Measurements from ENCODE around the gene GPR82. TPM values are rescaled to one million over a fixed set of nuclear protein-coding genes. Genes with fewer than 3 reads are reported as not detected.
"Not testable (repeated sequence)": the region's sequence is repeated elsewhere in the genome, so short reads cannot be mapped to it uniquely, and the experiment has no call there.

GPR82 gene
- total RNA-seq, 1 experiment from 2014 or later = not detected

DNA sequence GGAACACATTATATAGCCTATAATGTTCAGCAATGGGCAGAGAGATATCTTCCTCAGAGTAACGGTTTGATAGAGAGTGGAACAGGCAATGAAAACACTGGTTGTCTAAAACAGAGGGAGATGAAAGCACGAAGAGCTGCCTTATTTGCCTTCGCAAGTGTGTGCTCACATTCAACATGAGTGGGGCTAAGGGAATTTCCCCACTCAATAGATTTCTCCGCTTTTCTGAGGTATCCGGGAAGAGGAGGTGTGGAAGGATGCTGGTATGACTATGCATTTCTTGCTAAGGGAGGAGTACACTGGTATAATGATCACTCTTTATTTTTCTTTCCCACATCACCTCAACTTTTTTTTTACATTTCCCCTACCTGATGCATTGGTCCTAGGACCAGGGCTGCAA lies 7.8 kb upstream of the GPR82 start:
- in situ Hi-C loops (cut with HindIII; ENCODE audit: low pct_unique_long_range_greater_than_20kb, low sequenced_read_pairs) = no loop called here
- no peak for DNase-seq (ENCODE audit: low read depth, low spot score)

DNA sequence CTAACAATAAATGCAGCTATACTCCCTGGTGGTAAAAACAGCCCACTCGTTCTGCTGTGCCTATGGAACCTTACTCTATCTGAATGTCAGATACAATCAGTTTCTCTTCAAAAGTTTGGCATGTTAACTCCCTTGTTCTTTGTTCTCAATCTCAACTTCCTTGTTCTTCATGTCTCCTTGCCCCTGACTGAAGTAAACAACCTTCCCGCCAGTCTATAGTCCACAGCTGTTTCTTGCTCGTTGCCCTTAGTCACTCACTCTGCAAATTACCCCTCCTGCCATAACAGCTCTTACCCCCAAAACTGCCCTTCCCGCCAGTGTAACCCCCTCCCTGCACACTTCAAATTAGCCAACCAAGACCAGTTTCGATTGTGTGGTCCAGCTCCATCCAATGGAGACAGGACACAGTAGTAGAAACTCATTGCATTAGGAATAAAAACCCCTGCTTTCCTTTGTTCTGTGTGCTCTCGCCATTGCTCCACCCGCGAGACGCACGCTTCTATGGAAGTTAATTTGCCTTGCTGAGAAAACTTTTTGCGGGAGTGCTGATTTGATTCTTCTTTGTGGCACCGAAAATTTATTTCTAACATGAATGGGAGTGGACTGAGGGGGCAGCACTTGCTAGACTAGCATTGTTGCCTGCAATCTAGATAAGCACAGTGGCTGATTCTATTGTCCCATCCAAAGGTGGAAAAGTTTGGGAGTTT lies 7.1 kb upstream of the GPR82 start:
- in situ Hi-C loops (cut with HindIII; ENCODE audit: low pct_unique_long_range_greater_than_20kb, low sequenced_read_pairs) = no loop called here

DNA sequence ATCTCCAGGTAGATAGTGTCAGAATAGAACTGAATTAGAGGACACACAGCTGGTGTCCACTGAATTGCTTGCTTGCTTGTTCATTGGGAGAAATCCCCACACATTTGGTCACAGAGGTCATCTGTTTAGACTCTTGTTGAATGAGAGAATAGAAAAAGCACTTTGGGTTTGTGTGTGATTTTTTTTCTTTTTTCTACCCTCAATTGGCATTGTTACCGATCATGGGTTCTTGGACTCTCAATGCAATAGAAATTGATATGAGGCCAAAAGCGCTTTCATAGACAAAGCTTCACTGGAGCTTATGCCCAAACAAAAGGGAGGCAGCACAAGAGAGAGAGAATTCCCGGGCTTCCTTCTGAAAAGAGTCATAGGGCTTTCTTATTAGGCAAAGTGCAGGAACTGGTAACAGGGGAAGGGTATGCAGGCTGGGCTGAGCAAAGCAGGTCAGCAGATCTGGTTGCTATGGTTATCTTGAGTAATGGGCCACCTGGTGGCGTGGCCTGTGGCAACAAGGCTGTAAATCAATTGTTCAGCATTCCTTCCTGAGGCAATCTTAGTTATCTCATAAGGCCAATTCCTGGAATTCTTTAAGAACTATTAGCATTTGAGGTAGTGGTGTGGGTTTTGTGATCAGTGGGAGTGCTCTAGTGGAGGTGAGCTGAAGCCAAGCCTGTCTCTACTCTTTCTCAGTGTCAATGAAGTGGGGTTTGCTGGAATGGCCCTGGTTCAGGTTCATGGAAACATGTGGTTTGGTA lies 5.3 kb upstream of the GPR82 start:
- in situ Hi-C loops (cut with HindIII; ENCODE audit: low pct_unique_long_range_greater_than_20kb, low sequenced_read_pairs) = no loop called here

More for the DNA sequence above, 7.1 kb upstream of the GPR82 start:
- no peak for DNase-seq (ENCODE audit: low read depth, low spot score)

DNA sequence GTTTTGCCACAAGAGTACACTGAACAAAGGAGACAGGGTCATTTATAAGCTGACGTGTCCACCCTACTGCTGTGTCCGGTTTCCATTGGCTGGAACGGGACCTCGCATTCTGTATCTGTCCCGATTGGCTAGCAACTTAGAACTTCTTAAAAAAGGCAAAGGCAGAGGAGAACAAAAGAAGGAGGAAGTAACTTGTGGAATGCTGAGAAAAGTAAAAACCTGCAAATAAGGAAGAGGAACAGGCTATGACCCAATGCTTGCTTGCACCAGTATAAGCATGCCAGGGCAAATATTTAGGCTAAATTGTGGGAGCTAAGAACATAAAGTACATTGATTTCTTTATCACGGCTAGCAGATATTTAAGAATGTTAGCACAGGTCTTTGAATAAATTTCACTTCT lies 4.4 kb upstream of the GPR82 start:
- in situ Hi-C loops (cut with HindIII; ENCODE audit: low pct_unique_long_range_greater_than_20kb, low sequenced_read_pairs); DNase-seq (ENCODE audit: low read depth, low spot score): not testable (repeated sequence)

More for the DNA sequence above, 5.3 kb upstream of the GPR82 start:
- no peak for DNase-seq (ENCODE audit: low read depth, low spot score)

DNA sequence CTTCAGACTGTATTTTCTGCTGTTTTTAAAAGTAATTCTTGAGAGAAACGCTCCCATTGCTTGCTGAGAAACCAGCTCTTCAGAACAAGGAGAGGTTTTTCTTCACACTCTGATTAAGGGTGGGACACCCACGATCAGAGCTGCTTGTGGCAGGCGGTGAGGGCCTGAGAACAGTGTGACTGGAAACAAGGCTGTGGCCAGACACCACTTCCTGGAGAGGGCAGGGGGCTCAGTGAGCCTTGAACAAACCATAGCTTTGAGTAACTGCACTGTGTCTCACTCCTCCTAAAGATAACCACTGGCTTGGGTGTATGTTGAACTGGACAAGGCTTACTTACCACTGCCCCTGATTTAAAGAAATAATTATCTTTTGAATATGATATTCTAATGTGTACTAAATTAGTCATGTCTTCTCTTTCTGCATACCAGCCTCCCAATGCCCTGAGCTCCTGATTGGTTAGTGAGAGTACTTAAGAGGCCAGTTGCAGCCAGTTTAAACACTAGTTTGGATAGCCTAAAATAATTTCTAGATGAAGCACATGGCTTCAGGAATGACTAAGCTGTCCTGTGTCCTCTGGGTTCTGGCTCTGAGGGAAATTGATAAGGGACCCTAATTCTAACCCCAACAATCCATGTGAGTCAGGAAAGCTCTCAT lies 3.7 kb upstream of the GPR82 start:
- in situ Hi-C loops (cut with HindIII; ENCODE audit: low pct_unique_long_range_greater_than_20kb, low sequenced_read_pairs) = no loop called here
- DNase-seq (ENCODE audit: low read depth, low spot score) = no peak

DNA sequence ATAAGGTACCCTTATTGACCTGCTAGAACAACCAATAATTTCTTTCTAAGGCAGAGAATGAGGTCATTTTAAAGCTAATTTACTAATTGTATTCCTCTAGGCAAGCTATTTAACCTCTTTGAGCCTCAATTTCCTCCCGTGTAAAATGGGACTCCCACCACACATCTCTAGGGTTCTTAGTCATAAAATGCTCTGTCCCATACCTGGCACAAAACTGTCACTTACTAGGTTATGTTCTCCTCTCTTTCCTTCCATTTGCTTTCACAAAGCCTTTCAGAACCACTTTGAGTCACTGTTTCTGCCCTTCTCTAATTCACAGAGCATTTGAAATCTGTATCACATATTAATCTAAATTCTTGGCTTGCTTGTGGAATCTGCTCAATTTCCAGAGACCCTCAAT lies 2.4 kb upstream of the GPR82 start:
- in situ Hi-C loops (cut with HindIII; ENCODE audit: low pct_unique_long_range_greater_than_20kb, low sequenced_read_pairs) = no loop called here
- DNase-seq (ENCODE audit: low read depth, low spot score) = no peak

DNA sequence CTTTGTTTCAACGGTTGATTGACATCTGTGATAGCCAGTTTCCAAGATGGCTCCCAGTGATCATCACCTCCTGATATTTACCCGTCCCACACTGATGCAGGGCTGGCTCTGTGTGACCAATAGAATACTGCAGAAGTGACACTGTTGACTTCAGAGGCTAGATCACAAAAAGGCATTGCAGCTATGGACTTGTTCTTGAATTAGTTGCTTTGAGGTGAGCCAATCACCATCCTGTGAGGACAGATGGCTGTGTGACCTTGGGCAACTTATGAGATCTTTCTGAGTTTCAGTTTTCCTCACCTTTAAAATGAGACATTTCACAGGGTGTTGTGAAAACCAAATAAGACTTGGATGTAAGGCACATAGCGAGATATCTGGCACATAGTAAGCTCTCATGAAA lies 1.8 kb upstream of the GPR82 start:
- in situ Hi-C loops (cut with HindIII; ENCODE audit: low pct_unique_long_range_greater_than_20kb, low sequenced_read_pairs) = no loop called here
- no peak for DNase-seq (ENCODE audit: low read depth, low spot score)

DNA sequence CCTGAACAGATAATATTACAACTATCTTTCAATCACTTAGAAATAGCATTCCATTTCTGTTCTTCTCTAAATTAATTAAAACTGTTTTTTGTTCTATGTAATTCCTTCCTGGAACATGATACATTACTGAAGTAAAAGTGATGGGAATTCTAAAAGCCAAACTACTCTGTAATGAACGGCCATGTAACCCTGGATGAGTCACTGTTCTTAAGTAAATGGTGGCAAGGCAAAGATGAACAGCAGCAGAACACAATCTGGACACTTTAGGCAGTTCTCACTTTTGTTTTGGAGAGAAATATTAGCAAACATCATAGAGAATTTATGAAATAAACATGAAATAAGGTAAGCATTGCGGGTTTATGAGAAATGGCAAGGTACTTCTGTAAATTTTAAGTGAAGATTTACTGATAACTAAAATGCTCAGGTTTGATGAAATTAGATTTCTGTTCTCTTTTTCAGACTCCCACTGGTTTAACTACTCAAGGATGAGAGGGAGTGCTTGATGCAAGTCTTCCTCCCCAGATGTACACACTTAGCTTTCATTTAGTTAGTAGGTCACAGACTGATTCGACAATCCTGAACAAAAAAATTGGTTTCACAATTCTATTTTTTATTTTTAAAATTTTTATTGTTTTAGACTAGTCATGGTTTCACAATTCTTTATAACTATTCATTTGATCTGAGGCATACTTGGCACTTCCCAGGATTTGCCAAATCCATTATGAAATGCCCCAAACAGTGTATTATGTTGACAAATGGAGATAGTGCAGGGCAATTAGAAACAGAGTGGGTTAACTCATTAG lies 964 bp upstream of the GPR82 start:
- in situ Hi-C loops (cut with HindIII; ENCODE audit: low pct_unique_long_range_greater_than_20kb, low sequenced_read_pairs) = no loop called here

DNA sequence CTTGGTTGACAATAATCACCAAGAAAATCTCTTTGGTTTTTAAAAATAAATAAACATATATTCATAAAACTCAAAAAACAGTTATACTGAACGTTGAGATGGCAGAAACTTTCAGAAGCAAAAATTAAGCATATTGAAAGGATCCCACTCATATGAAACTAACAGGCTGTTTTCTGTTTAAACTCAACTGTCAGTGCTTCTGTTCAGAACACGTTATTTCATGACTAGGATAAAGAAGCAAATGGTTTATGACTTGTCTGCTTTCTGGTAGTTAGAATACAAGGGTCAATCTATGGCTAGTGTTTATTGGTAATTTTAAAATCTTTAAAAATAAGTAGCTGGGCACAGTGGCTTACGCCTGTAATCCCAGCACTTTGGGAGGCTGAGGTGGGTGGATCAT lies 4.1 kb downstream of the GPR82 start:
- in situ Hi-C loops (cut with HindIII; ENCODE audit: low pct_unique_long_range_greater_than_20kb, low sequenced_read_pairs) = no loop called here
- no peak for DNase-seq (ENCODE audit: low read depth, low spot score)

More for the DNA sequence above, 964 bp upstream of the GPR82 start:
- no peak for DNase-seq (ENCODE audit: low read depth, low spot score)

DNA sequence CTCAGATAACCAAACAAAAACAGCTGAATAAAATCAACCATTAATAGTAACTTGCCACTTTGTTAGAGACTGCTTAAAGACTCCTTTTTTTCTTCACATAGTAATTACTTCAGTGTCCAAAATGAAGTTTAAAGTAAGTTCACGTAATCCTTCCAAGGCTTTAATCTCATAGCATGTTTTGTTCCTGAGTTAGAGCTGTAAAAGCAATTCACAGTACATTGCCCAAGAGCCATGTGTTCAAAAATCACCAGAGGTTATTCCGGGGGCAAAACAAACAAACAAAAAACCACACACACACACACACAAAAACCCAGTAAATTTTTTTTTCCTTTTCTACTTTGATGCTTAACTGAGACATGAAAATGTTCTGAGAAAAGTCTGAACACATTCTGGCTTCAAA lies 6.1 kb downstream of the GPR82 start:
- no peak for DNase-seq (ENCODE audit: low read depth, low spot score)
- in situ Hi-C loops (cut with HindIII; ENCODE audit: low pct_unique_long_range_greater_than_20kb, low sequenced_read_pairs) = no loop called here

DNA sequence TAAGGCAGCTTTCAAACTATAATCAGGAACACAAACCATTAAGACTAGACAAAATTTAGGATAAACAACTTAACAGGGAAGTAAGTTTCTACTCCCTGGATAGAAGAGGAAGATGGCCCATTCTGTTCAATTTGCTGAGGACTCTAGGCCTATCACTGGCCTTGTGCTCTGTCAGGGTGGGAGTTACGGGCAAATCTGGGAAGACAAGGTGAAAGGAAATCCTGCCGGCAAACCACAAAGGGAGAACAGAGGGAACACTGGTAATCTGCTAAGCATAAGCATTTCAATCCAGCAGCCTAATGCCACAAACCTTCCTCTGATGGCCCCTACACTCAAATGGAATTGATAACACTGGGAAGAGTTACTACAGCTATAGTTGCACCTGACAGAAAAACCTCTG lies 8.3 kb downstream of the GPR82 start:
- in situ Hi-C loops (cut with HindIII; ENCODE audit: low pct_unique_long_range_greater_than_20kb, low sequenced_read_pairs) = no loop called here
- DNase-seq (ENCODE audit: low read depth, low spot score) = no peak

DNA sequence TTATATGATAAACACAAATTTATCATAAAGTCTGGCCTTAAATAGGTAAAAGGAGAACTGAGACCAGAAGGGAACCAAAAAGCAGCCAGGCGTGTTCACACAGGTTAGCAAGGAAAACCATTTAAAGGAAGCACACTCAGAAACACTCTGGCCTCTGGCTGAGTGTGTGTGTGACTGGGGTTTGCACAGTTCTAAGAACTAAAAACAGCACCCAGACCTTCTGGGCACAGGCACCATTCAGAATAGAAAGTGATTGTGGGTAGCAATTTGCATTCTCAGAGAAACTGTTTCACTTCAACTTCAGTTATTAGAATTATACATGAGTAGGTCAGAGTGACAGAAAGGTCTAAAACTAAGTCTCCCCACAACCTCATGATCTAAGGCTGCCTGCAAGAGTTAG lies 10.0 kb downstream of the GPR82 start:
- DNase-seq (ENCODE audit: low read depth, low spot score) = no peak
- in situ Hi-C loops (cut with HindIII; ENCODE audit: low pct_unique_long_range_greater_than_20kb, low sequenced_read_pairs) = no loop called here

DNA sequence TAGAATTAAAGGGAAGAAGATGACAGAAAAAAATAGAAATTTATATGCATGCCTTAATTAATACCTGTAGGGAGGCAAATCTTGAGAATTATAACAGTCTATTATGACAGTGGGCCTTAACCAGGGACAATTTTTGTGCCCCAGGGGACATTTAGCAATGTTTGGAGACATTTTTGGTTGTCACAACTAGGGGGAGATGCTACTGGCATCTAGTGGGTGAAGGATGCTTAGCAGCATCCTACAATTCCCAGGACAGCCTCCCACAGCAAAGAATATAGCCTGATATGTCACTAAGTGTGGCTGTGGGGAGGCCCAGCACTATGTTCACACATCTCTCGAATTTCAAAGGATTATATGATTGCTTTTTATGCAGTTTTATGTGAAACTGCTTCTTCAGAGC lies 10.5 kb downstream of the GPR82 start:
- in situ Hi-C loops (cut with HindIII; ENCODE audit: low pct_unique_long_range_greater_than_20kb, low sequenced_read_pairs) = no loop called here
- DNase-seq (ENCODE audit: low read depth, low spot score) = peak; percentile 45

DNA sequence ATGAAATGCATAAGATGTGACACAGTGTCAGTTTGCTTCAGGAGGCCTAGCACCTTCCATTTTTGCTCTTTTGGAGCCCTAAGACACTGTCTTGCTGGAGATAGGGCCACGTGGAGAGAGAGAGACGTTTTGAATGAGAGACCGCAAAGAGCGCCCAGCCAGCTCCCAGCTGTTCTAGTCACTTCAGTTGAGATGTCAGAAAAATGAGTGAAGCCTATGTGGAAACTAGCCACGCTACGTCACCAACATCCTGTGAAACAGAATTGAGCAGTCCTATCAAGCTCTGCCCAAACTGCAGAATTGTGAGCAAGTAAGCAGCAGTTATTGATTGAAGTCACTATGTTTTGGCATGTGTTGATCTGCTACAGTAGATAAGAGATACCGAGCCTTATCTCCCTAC lies 13.1 kb downstream of the GPR82 start:
- in situ Hi-C loops (cut with HindIII; ENCODE audit: low pct_unique_long_range_greater_than_20kb, low sequenced_read_pairs) = no loop called here
- no peak for DNase-seq (ENCODE audit: low read depth, low spot score)

DNA sequence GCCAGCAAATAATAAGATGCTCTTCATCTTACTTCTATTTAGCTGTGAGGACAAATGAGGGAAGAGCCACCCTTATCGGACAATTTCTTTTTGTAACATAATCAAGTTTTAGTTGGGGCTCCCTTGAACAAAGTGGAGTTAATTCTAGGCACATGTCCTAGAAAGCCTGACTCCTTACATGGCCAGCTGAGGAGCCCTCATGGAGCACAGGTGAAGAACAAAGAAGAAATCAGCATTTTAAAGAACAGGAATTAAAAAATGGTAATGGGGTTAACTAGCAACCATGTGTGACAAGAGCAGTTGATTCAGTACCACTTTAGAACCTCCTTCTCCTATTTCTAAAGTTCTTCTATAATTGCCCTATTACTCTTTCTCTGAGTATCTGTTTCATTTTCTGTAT lies 15.9 kb downstream of the GPR82 start:
- DNase-seq (ENCODE audit: low read depth, low spot score) = no peak
- in situ Hi-C loops (cut with HindIII; ENCODE audit: low pct_unique_long_range_greater_than_20kb, low sequenced_read_pairs) = no loop called here

DNA sequence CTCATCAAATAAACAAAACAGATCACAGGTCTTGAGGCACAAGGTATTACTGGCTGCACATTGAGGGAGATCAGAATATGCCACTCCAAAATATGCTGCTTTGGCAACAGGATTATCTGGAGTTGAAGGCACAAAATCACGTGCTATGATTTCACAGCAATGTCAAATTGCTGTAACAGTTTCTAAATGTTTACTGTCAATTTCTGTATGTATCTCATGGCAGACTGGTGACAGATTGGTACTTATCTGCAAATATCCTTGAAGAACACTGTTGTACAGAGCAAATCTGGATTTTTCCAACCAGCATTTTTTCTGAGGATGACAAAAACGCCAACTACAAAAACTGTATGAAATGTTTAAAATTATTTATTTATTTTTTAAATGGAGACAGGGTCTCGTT lies 26.7 kb downstream of the GPR82 start:
- DNase-seq (ENCODE audit: low read depth, low spot score) = no peak
- in situ Hi-C loops (cut with HindIII; ENCODE audit: low pct_unique_long_range_greater_than_20kb, low sequenced_read_pairs) = no loop called here

DNA sequence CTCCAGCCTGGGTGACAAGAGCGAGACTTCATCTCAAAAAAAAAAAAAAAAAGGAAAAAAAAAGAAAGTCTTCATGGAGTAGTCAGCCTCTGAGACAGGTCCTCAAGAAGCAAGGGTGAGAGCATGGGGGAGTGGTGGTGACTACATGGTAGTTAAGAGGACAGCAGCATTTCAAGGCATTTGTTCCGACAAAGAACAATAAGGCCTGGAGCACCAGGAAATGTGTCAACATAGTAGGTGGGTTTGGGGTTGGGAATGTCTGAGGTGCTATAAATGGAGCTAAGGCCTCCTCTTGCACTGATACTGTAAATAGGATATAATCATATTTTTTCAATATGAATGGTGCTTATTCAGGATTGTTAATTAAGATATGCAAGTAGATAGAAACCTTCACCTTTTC lies 34.4 kb downstream of the GPR82 start:
- in situ Hi-C loops (cut with HindIII; ENCODE audit: low pct_unique_long_range_greater_than_20kb, low sequenced_read_pairs) = no loop called here
- DNase-seq (ENCODE audit: low read depth, low spot score) = no peak

DNA sequence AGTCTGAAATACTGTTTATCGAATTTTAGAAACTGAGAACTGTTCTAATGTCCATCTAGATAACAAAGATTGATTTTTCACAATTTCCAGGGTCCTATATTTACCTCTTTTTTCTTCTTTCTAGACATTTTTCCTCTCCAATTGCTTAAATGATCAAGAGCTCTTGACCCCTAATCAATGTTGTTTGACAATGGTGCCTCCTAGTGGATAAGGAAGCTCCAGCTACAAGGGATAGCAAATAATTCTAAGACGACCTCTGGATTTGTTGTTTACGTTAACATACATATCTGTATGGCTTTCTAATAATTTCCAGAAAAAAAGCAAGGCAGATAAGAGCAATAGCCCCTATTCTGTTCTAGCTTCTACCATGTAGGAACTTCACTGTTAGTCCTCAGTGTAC lies 35.8 kb downstream of the GPR82 start:
- in situ Hi-C loops (cut with HindIII; ENCODE audit: low pct_unique_long_range_greater_than_20kb, low sequenced_read_pairs) = no loop called here
- peak; percentile 59 for DNase-seq (ENCODE audit: low read depth, low spot score)

Data from SK-MEL-5 (cell line).